SK-N-SH (cell line): ENCODE data around the gene OS9. TPM values are rescaled to one million over a fixed set of nuclear protein-coding genes. Genes with fewer than 3 reads are reported as not detected.

Source experiments
- CTCF ChIA-PET: fragments of 300-600, 350-600 bp; formaldehyde crosslinking; extraction: SDS; loops from one replicate; lab custom pipeline; 2021; lab: Yijun Ruan, JAX
- POLR2A ChIA-PET: fragments of 350-600 bp; sonication (Branson Sonifier 250); formaldehyde crosslinking; extraction: SDS; loops from one replicate; lab custom pipeline; 2020; ENCODE audit warnings: antibody characterized with exemption, inconsistent platforms; lab: Yijun Ruan, JAX
- DNase-seq: peaks from one replicate; pipeline ENCODE4 v3.0.0; 2012
- H2AFZ ChIP-seq: fragments of 200-600 bp; sonication (generic); 2 replicates; pipeline ENCODE4 v1.8.1; 2016; ENCODE audit warnings: antibody characterized with exemption, mild to moderate bottlenecking, low read depth
- H3F3A ChIP-seq: fragments of 200-600 bp; sonication (generic); replicated peaks from 2 replicates; pipeline ENCODE3; 2016; ENCODE audit warnings: antibody characterized with exemption, mild to moderate bottlenecking; ENCODE audit not compliant: insufficient read depth
- H3K27ac ChIP-seq, 2 experiments: fragments of 200-500 bp in 1 of 2; fragments of 200-600 bp in 1 of 2; sonication (Bioruptor generic) in 1 of 2; sonication (generic), shearing (Covaris generic) in 1 of 2; 2 replicates each; pipeline versions ENCODE4 v1.5.1 to v1.6.1; 2014 to 2016; ENCODE audit warnings: low read depth in 2 of 2, inconsistent platforms in 1 of 2, low read length in 1 of 2, mild to moderate bottlenecking in 1 of 2, mixed read lengths in 1 of 2
- H3K27me3 ChIP-seq: fragments of 200-600 bp; sonication (generic), shearing (Covaris generic); 2 replicates; pipeline ENCODE4 v1.6.1; 2016; ENCODE audit warnings: mixed run types; ENCODE audit not compliant: insufficient read depth
- H3K36me3 ChIP-seq, 2 experiments: fragments of 200-500 bp in 1 of 2; fragments of 200-600 bp in 1 of 2; sonication (Bioruptor generic) in 1 of 2; sonication (generic) in 1 of 2; replicated peaks in 1 of 2; 2 replicates each; pipeline versions ENCODE3 to v1.5.1; 2014 to 2016; ENCODE audit warnings: low read length in 1 of 2, mild to moderate bottlenecking in 1 of 2; ENCODE audit not compliant: insufficient read depth in 2 of 2, control insufficient read depth in 1 of 2
- H3K4me1 ChIP-seq, 2 experiments: fragments of 200-500 bp in 1 of 2; fragments of 200-600 bp in 1 of 2; sonication (Bioruptor generic) in 1 of 2; sonication (generic), shearing (Covaris generic) in 1 of 2; 2 replicates each; pipeline versions ENCODE4 v1.5.1 to v1.6.1; 2014 to 2016; ENCODE audit warnings: low read depth in 1 of 2, low read length in 1 of 2, mixed run types in 1 of 2; ENCODE audit not compliant: insufficient read depth in 2 of 2, control insufficient read depth in 1 of 2
- H3K4me2 ChIP-seq: fragments of 200-600 bp; sonication (generic), shearing (Covaris generic); 2 replicates; pipeline ENCODE4 v1.6.1; 2017; ENCODE audit warnings: mixed run types
- H3K4me3 ChIP-seq, 2 experiments: fragments of 200-500 bp in 1 of 2; fragments of 200-600 bp in 1 of 2; sonication (Bioruptor generic) in 1 of 2; sonication (generic), shearing (Covaris generic) in 1 of 2; 2 replicates each; pipeline versions ENCODE4 v1.5.1 to v1.8.1; 2014 to 2016; ENCODE audit warnings: low read depth in 2 of 2, inconsistent platforms in 1 of 2, low read length in 1 of 2, mild to moderate bottlenecking in 1 of 2, mixed read lengths in 1 of 2, moderate library complexity in 1 of 2
- H3K79me2 ChIP-seq: fragments of 200-600 bp; sonication (generic); 2 replicates; pipeline ENCODE4 v1.8.1; 2017; ENCODE audit warnings: mild to moderate bottlenecking; ENCODE audit not compliant: insufficient read depth
- H3K9ac ChIP-seq: fragments of 200-600 bp; sonication (generic); 2 replicates; pipeline ENCODE4 v1.6.1; 2017; ENCODE audit warnings: mixed run types
- H3K9me2 ChIP-seq: fragments of 200-600 bp; sonication (generic); 2 replicates; pipeline ENCODE4 v1.6.1; 2017; ENCODE audit warnings: mixed run types
- H3K9me3 ChIP-seq: fragments of 200-600 bp; sonication (generic); 2 replicates; pipeline ENCODE4 v1.6.1; 2017; ENCODE audit warnings: mixed run types, mild to moderate bottlenecking, moderate library complexity
- H4K20me1 ChIP-seq: fragments of 200-600 bp; sonication (generic); 2 replicates; pipeline ENCODE4 v1.6.1; 2017; ENCODE audit warnings: mild to moderate bottlenecking, mixed run types; ENCODE audit not compliant: insufficient read depth
- CHD2 ChIP-seq: fragments of 150-350 bp; IDR thresholded peaks from 2 replicates; pipeline ENCODE4 v1.6.1; 2018; ENCODE audit warnings: low read length; ENCODE audit not compliant: partially characterized antibody
- EP300 ChIP-seq, 2 experiments: IDR thresholded peaks; 2 replicates each; pipeline versions ENCODE4 v1.4.0 to v1.6.1; 2012; ENCODE audit warnings: borderline replicate concordance in 1 of 2, low read depth in 1 of 2, low read length in 1 of 2
- EZH2phosphoT487 ChIP-seq: fragments of 200-600 bp; sonication (generic); IDR thresholded peaks from 2 replicates; pipeline ENCODE4 v1.6.1; 2017; ENCODE audit warnings: low read depth, mixed run types, mild to moderate bottlenecking, antibody characterized with exemption, moderate library complexity, borderline replicate concordance
- FOXJ3 ChIP-seq: sonication (generic); formaldehyde crosslinking; IDR thresholded peaks from 2 replicates; pipeline ENCODE4 v1.5.1; 2020; ENCODE audit warnings: mild to moderate bottlenecking, missing genetic modification reagents
- FOXM1 ChIP-seq: IDR thresholded peaks from 2 replicates; pipeline ENCODE4 v1.4.0; 2012; ENCODE audit warnings: low read depth, mild to moderate bottlenecking
- JUND ChIP-seq: IDR thresholded peaks from 2 replicates; pipeline ENCODE4 v1.4.0; 2012
- NFIC ChIP-seq: IDR thresholded peaks from 2 replicates; pipeline ENCODE4 v1.4.0; 2012; ENCODE audit warnings: borderline replicate concordance
- POLR2AphosphoS5 ChIP-seq: IDR thresholded peaks from 2 replicates; pipeline ENCODE4 v1.6.1; 2012; ENCODE audit warnings: low read depth, low read length
- RAD21 ChIP-seq: IDR thresholded peaks from 2 replicates; pipeline ENCODE4 v1.6.1; 2012; ENCODE audit warnings: mild to moderate bottlenecking, low read length
- RCOR1 ChIP-seq: fragments of 150-350 bp; IDR thresholded peaks from 2 replicates; pipeline ENCODE4 v1.6.1; 2017; ENCODE audit warnings: antibody characterized with exemption, low read length
- RXRA ChIP-seq: IDR thresholded peaks from 2 replicates; pipeline ENCODE4 v1.4.0; 2012; ENCODE audit warnings: low read depth, mild to moderate bottlenecking, borderline replicate concordance
- TCF12 ChIP-seq: IDR thresholded peaks from 2 replicates; pipeline ENCODE4 v1.4.0; 2012
- YY1 ChIP-seq: IDR thresholded peaks from 2 replicates; pipeline ENCODE4 v1.4.0; 2012; ENCODE audit warnings: low read depth, mild to moderate bottlenecking
- WGBS: methylation state at CpG from one replicate; pipeline ENCODE4 v1.1.6; 2017; ENCODE audit warnings: low lambda C conversion rate; 5-methylcytosine and 5-hydroxymethylcytosine counted together
- polyA plus RNA-seq, 3 experiments: library from polyadenylated mRNA; depleted of rRNA; stranded (reverse); fragments of >200 nt; gene quantifications; 2 replicates each; pipeline ENCODE4 v1.2.3, GENCODE V29; 2012
- TF ChIP-seq, protein P1 (sequence below): fragments of 200-600 bp; sonication (generic); IDR thresholded peaks from 2 replicates; pipeline ENCODE4 v1.6.1; 2017; ENCODE audit warnings: antibody characterized with exemption, mild to moderate bottlenecking, moderate library complexity
- TF ChIP-seq, protein P2 (sequence below): fragments of 150-350 bp; IDR thresholded peaks from 2 replicates; pipeline ENCODE4 v1.6.1; 2016; ENCODE audit warnings: mild to moderate bottlenecking, low read depth, low read length
- TF ChIP-seq, protein P3 (sequence below): IDR thresholded peaks from 2 replicates; pipeline ENCODE4 v1.4.0; 2012; ENCODE audit warnings: low read depth
- TF ChIP-seq, protein P4 (sequence below): IDR thresholded peaks from 2 replicates; pipeline ENCODE4 v1.6.1; 2012; ENCODE audit warnings: mild to moderate bottlenecking, low read depth, low read length, moderate library complexity
- TF ChIP-seq, protein P5 (sequence below): IDR thresholded peaks from 2 replicates; pipeline ENCODE4 v1.4.0; 2012; ENCODE audit warnings: low read depth, borderline replicate concordance

OS9 gene
- polyA plus RNA-seq, 1 of the 3 experiments (the other 2 are of a cell fraction) = 280 TPM

DNA sequence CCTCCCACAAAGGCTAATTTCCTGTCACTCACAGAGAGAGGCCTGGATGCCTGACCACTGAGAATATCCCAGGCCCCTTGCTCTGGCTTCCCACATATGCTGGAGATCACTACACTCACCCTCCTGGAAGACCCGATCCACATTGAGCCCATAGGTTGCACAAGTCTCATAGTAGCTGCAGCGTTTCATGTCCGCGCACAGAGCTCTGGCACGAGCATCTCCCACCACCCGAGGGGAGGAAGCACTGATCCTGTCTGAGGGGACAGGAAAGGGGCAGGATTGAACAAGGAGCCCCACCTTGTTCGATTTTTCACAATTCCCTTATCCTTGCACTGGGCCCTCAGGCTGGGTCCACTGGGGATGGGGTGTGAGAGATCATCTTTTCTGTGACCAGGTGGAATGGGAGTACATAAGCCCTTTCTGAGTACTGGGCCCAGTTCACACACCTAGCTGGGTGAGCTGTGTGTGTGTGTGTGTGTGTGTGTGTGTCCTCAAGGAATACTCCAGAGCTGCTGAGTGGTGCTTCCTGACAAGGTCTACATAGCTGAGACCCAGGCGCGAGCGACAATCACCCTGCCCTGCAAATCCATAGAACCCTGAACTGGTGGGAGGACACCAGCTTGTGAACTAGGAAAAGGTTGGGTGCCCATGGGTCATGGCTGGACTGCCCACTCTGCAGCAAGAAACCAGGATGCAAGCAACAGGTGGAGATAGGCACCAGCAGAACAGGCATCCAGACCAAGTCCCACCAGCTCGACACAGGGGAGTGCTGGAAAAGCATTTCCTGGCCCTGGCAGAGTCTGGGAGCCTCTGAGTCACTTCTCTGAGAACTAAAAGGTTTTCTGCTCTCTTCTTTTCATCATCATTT lies 39.0 kb downstream of the OS9 start:
- POLR2A ChIA-PET = no interaction called here

More for the DNA sequence above, 39.0 kb downstream of the OS9 start:
- H3F3A ChIP-seq = peaks cover 24% of the 10 kb centered on the region
- no peak overlapping the region for H3K9ac ChIP-seq
- no peak overlapping the region for H3K27ac ChIP-seq
- H3K4me1 ChIP-seq = peaks cover 0 to 22% of the 10 kb centered on the region in 2 experiments; a peak in 2 of 4 replicates
- DNase-seq = no peak
- no peaks in the 10 kb centered on the region for H3K27me3 ChIP-seq
- H3K79me2 ChIP-seq = no peaks in the 10 kb centered on the region
- no peaks in the 10 kb centered on the region for H3K9me3 ChIP-seq
- TF ChIP-seq POLR2AphosphoS5 = no peak
- TF ChIP-seq, protein P1, sequence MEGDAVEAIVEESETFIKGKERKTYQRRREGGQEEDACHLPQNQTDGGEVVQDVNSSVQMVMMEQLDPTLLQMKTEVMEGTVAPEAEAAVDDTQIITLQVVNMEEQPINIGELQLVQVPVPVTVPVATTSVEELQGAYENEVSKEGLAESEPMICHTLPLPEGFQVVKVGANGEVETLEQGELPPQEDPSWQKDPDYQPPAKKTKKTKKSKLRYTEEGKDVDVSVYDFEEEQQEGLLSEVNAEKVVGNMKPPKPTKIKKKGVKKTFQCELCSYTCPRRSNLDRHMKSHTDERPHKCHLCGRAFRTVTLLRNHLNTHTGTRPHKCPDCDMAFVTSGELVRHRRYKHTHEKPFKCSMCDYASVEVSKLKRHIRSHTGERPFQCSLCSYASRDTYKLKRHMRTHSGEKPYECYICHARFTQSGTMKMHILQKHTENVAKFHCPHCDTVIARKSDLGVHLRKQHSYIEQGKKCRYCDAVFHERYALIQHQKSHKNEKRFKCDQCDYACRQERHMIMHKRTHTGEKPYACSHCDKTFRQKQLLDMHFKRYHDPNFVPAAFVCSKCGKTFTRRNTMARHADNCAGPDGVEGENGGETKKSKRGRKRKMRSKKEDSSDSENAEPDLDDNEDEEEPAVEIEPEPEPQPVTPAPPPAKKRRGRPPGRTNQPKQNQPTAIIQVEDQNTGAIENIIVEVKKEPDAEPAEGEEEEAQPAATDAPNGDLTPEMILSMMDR = no peak
- no peak for TF ChIP-seq EZH2phosphoT487
- no peak for TF ChIP-seq JUND
- TF ChIP-seq CHD2 = no peak
- TF ChIP-seq TCF12 = no peak
- TF ChIP-seq FOXM1 = no peak
- TF ChIP-seq, protein P2, sequence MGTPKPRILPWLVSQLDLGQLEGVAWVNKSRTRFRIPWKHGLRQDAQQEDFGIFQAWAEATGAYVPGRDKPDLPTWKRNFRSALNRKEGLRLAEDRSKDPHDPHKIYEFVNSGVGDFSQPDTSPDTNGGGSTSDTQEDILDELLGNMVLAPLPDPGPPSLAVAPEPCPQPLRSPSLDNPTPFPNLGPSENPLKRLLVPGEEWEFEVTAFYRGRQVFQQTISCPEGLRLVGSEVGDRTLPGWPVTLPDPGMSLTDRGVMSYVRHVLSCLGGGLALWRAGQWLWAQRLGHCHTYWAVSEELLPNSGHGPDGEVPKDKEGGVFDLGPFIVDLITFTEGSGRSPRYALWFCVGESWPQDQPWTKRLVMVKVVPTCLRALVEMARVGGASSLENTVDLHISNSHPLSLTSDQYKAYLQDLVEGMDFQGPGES = no peak
- no peak for TF ChIP-seq NFIC
- no peak for TF ChIP-seq YY1
- no peak for TF ChIP-seq RXRA
- no peak for TF ChIP-seq EP300 (IDR thresholded peaks at IDR 0.05; ENCODE audit: borderline replicate concordance in 1 of 2, low read depth in 1 of 2, low read length in 1 of 2)
- TF ChIP-seq, protein P3, sequence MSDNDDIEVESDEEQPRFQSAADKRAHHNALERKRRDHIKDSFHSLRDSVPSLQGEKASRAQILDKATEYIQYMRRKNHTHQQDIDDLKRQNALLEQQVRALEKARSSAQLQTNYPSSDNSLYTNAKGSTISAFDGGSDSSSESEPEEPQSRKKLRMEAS = no peak
- no peak for TF ChIP-seq RAD21
- TF ChIP-seq, protein P4, sequence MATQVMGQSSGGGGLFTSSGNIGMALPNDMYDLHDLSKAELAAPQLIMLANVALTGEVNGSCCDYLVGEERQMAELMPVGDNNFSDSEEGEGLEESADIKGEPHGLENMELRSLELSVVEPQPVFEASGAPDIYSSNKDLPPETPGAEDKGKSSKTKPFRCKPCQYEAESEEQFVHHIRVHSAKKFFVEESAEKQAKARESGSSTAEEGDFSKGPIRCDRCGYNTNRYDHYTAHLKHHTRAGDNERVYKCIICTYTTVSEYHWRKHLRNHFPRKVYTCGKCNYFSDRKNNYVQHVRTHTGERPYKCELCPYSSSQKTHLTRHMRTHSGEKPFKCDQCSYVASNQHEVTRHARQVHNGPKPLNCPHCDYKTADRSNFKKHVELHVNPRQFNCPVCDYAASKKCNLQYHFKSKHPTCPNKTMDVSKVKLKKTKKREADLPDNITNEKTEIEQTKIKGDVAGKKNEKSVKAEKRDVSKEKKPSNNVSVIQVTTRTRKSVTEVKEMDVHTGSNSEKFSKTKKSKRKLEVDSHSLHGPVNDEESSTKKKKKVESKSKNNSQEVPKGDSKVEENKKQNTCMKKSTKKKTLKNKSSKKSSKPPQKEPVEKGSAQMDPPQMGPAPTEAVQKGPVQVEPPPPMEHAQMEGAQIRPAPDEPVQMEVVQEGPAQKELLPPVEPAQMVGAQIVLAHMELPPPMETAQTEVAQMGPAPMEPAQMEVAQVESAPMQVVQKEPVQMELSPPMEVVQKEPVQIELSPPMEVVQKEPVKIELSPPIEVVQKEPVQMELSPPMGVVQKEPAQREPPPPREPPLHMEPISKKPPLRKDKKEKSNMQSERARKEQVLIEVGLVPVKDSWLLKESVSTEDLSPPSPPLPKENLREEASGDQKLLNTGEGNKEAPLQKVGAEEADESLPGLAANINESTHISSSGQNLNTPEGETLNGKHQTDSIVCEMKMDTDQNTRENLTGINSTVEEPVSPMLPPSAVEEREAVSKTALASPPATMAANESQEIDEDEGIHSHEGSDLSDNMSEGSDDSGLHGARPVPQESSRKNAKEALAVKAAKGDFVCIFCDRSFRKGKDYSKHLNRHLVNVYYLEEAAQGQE = no peak
- TF ChIP-seq, protein P5, sequence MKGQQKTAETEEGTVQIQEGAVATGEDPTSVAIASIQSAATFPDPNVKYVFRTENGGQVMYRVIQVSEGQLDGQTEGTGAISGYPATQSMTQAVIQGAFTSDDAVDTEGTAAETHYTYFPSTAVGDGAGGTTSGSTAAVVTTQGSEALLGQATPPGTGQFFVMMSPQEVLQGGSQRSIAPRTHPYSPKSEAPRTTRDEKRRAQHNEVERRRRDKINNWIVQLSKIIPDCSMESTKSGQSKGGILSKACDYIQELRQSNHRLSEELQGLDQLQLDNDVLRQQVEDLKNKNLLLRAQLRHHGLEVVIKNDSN = no peak
- no peak for TF ChIP-seq FOXJ3
- no peak for TF ChIP-seq RCOR1
- CTCF ChIA-PET = interaction anchor here (1.4 to 7.1 kb wide), 3 partner anchors 9 to 151 kb away, joined by 3 to 133 read pairs (median 59); partner anchors contain the start of gene B4GALNT1
- H3K9me2 ChIP-seq = no peaks in the 10 kb centered on the region
- WGBS = 75% methylated on average over 8 of the region's 11 CpGs
- no peaks in the 10 kb centered on the region for H4K20me1 ChIP-seq
- peaks cover 0 to 14% of the 10 kb centered on the region in 2 experiments for H3K36me3 ChIP-seq
- H2AFZ ChIP-seq = no peak overlapping the region
- H3K4me2 ChIP-seq = no peak overlapping the region
- H3K4me3 ChIP-seq = no peak overlapping the region
